ENCODE data around the gene FAM170B.

DNA sequence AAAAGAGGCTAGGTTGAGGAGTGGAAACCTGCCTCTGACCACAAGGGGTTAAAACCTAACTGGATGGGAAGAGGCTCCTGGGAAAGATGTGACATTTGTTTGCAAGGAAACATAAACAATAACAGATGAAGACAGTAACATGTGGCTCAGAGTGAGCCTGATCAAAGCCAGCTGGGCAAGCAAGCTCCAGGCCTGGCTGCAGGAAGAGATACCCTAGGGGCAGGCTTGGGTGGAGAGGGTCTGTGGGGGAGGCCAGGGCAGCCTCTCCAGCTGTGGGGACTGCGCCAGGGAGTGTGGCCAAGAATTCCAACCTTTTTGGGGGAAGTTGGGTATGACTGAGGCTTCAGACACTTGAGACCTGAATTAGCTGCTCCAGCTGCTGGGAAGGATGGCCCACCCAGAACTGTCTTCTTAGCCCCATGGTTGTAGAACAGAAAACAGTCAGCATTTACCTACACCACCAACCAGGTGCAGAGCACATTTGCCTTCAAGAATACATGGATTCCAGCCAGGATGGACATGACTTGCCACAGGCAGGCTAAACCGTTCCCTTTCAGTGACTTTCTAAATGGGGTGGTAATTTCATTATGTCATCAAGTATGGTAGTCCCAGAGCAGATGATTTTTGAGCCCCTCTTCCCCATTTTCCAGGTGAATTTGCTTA, 10.4 kb upstream of the FAM170B start:
- TF ChIP-seq, protein P1, sequence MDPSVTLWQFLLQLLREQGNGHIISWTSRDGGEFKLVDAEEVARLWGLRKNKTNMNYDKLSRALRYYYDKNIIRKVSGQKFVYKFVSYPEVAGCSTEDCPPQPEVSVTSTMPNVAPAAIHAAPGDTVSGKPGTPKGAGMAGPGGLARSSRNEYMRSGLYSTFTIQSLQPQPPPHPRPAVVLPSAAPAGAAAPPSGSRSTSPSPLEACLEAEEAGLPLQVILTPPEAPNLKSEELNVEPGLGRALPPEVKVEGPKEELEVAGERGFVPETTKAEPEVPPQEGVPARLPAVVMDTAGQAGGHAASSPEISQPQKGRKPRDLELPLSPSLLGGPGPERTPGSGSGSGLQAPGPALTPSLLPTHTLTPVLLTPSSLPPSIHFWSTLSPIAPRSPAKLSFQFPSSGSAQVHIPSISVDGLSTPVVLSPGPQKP (IDR thresholded peaks at IDR 0.05; ENCODE audit: borderline replicate concordance, low read depth, low read length), result no peak
- no peak for TF ChIP-seq POLR2A (IDR thresholded peaks at IDR 0.05; ENCODE audit: low read depth, low read length)
- TF ChIP-seq, protein P2, sequence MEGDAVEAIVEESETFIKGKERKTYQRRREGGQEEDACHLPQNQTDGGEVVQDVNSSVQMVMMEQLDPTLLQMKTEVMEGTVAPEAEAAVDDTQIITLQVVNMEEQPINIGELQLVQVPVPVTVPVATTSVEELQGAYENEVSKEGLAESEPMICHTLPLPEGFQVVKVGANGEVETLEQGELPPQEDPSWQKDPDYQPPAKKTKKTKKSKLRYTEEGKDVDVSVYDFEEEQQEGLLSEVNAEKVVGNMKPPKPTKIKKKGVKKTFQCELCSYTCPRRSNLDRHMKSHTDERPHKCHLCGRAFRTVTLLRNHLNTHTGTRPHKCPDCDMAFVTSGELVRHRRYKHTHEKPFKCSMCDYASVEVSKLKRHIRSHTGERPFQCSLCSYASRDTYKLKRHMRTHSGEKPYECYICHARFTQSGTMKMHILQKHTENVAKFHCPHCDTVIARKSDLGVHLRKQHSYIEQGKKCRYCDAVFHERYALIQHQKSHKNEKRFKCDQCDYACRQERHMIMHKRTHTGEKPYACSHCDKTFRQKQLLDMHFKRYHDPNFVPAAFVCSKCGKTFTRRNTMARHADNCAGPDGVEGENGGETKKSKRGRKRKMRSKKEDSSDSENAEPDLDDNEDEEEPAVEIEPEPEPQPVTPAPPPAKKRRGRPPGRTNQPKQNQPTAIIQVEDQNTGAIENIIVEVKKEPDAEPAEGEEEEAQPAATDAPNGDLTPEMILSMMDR (conservative IDR thresholded peaks at IDR 0.05; ENCODE audit: low read depth, low read length), result no peak
- TF ChIP-seq RFX5 (IDR thresholded peaks at IDR 0.05; ENCODE audit: low read depth, low read length), result no peak
- TF ChIP-seq SMC3 (IDR thresholded peaks at IDR 0.05; ENCODE audit: low read depth, low read length), result no peak
- no peak for TF ChIP-seq RAD21 (IDR thresholded peaks at IDR 0.05; ENCODE audit: low read length)
- no peak for TF ChIP-seq BHLHE40 (IDR thresholded peaks at IDR 0.05; ENCODE audit: low read depth, low read length)
- no peak for TF ChIP-seq MAFK (IDR thresholded peaks at IDR 0.05; ENCODE audit: low read depth, low read length)
- TF ChIP-seq FOS (IDR thresholded peaks at IDR 0.05; ENCODE audit: low read depth, low read length), result no peak
- TF ChIP-seq MAZ (IDR thresholded peaks at IDR 0.05; ENCODE audit: borderline replicate concordance, low read depth, low read length), result no peak
- no peak for TF ChIP-seq MXI1 (IDR thresholded peaks at IDR 0.05; ENCODE audit: borderline replicate concordance, low read depth, low read length)
- TF ChIP-seq CEBPB (IDR thresholded peaks at IDR 0.05; ENCODE audit: low read depth, low read length), result no peak
- TF ChIP-seq RCOR1 (IDR thresholded peaks at IDR 0.05; ENCODE audit: insufficient replicate concordance, low read length), result no peak

Data from IMR-90 (cell line).